HEK293T (cell line): Measurements from ENCODE around the gene AS3MT.

Source experiments
- ARNT ChIP-seq: fragments of 450-650 bp; IDR thresholded peaks from 2 replicates; pipeline ENCODE4 v1.6.1; 2017; ENCODE audit warnings: mild to moderate bottlenecking
- ELF4 ChIP-seq: fragments of 450-650 bp; IDR thresholded peaks from 2 replicates; pipeline ENCODE4 v1.6.1; 2017; ENCODE audit warnings: antibody characterized with exemption
- FOXA1 ChIP-seq: fragments of 450-650 bp; IDR thresholded peaks from 2 replicates; pipeline ENCODE4 v1.6.1; 2016; ENCODE audit warnings: mild to moderate bottlenecking
- HDGF ChIP-seq: fragments of 450-650 bp; IDR thresholded peaks from 2 replicates; pipeline ENCODE4 v1.6.1; 2017; ENCODE audit warnings: antibody characterized with exemption, borderline replicate concordance
- L3MBTL2 ChIP-seq: fragments of 450-650 bp; conservative IDR thresholded peaks from 2 replicates; pipeline ENCODE4 v1.6.1; 2016; ENCODE audit warnings: mild to moderate bottlenecking
- NFRKB ChIP-seq: fragments of 450-650 bp; IDR thresholded peaks from 2 replicates; pipeline ENCODE4 v1.6.1; 2016; ENCODE audit warnings: mild to moderate bottlenecking, moderate library complexity
- SP1 ChIP-seq: fragments of 450-650 bp; IDR thresholded peaks from 2 replicates; pipeline ENCODE4 v1.6.1; 2017
- TARDBP ChIP-seq: fragments of 450-650 bp; IDR thresholded peaks from 2 replicates; pipeline ENCODE4 v1.6.1; 2016
- ZNF384 ChIP-seq: fragments of 450-650 bp; IDR thresholded peaks from 2 replicates; pipeline ENCODE4 v1.6.1; 2016

DNA sequence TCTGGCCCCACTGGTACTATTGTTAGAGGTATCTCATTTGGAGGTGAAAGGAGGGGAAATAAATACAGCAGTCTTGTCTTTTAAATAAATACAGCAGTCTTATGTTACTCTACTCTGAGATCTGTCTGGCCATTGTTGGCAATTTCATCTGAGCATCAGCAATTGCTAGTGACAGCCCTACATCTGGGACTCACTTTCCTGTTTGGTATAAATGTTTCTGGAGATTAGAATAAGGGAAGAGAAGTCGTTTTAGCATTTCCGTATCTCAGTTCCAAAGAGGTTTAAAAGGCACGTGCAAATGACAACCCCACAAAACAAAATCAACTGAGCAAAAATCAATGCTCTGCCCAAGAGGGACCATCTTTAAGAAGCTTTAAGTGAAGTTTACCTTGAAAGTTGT lies 30.7 kb downstream of the AS3MT start:
- no peak for TF ChIP-seq L3MBTL2
- TF ChIP-seq FOXA1 = no peak
- no peak for TF ChIP-seq HDGF
- no peak for TF ChIP-seq ZNF384
- TF ChIP-seq TARDBP = no peak
- no peak for TF ChIP-seq ARNT
- TF ChIP-seq NFRKB = no peak
- TF ChIP-seq SP1 = no peak
- TF ChIP-seq ELF4 = no peak
